Activated CD8-positive, alpha-beta memory T cell treated with anti-CD3 and anti-CD28 coated beads, Interleukin-2, amount 50 U/mL, for 24 hours (primary cell): Measurements from ENCODE around the gene RPL18.

Experiments
- DNase-seq: peaks from one replicate; pipeline ENCODE4 v3.0.0-alpha.2; 2020; ENCODE audit errors: extremely low read depth

Gene RPL18

GRCh38 chr19:48614436-48615230 lies 4.3 kb downstream of the RPL18 start, which contains the start of gene FAM83E:
FAM83E (minus strand) TSS chr19:48615076; CDS start chr19:48613372, 1,704 bp downstream.
- no peak for DNase-seq

DNA sequence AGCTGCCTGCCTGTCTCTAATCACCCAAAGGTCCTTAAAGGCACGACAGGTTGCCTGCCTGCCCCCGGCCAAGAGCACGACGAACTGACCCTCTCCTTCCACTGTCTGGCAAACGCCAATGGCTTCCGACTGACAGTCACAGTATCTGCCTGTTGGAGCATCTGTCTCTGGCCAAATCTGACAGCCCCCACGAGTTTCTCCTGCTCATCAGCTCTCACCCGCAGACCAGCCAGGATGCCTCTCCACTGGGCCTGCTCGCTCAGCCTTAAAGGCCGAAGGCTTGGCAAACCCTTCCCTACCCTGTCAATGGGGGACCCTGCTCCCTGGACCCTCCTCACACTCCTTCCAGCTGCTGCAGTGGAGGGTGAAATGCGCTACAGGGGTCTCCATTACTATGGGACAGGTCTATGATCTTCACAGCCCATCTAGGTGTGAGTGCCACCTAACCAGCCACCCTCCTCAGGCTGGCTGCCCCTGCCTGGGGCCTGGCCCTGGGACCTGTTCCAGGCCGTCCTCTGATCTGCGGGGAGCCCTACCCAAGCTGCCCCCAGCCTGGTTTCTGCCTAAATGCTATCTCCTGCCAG lies 5.0 kb downstream of the RPL18 start:
- no peak for DNase-seq

DNA sequence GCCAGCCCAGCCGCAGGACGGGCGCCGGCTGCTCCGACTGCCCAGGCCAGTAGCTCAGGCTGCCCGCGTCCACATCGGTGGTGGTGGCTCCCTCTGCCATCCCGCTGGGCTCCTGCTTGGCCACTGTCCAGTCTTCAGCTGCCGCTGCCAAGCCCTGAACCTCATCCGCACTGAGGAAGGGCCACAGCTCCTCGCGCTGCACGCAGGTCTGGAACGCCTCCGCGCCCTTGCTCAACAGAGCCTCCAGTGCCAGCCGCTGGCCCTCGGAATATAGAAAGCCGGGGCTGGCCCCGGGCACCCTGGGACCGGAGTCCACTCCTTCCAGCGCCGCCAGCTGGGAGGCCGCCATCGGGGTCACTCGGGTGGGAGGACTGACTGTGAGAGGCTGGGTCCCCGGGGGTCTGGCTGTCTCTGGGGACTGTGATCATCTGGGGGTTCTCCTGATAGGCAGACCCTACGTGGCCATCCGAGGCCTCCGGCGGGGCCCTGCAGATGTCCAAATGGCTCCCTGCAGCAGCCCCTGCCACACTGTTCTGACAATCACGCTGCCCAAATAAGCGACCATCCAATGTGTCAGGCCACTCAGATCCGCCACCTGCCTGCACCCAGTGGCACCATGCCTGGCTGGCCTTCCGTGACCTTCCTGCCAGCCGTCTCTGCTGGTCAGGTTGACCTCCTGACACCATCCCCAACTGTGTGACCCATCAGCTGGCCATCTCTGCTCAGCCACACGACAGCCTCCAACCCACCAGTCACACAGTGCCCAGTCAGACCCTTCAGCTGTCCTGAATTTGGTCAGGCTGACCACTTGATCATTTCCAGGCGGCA lies 5.7 kb downstream of the RPL18 start:
- DNase-seq, result no peak

- no peak for DNase-seq
Observed at GRCh38 chr19:48611872-48612271, 7.1 kb downstream of the RPL18 start.

DNA sequence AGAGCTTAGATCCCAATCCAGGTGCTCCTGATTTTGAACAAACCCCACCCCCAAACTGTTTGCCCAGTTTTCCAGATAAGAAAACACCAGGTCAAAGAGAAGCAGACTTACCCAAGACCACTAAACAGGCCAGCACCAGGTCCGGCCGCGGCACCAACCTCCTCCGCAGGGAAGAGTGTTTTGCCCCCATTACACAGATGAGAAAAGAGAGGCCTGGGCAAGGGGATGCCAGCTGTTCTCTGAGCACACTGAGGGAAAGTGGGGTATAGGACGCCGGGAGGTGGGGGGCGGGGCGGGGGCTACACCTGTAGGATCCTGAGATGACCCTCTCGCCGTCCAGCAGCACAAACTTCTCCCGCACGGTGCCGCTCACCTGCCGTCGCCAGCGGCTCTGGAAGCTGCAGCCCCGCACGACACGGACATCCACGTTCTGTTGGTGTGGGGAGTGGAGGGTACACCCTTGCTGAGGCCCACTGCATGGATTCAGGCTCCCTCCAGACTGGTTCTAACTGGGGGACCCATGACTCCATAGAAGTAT lies 9.3 kb downstream of the RPL18 start:
- DNase-seq, result no peak

DNA sequence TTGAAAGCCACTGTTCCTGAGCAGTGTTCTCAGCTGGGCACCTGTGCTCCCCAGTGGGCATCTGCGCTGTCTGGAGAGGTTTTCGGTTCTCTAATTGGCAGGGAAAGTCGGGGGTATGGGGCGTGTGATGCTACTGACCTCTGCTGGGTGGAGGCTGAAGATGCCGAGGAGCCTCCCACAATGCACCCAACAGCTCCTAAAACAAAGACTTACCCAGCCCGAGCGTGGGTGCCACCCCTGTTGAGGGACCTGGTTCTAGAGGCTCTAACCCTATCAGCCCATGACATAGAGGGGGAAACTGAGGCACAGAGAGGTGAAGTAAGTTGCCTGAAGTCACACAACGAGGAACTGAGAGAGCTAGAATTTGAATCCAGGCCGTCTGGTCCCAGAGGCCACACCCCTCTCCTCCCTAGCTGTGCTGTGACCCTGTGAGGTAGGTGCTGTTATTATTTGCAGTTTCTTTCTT lies 10.1 kb downstream of the RPL18 start:
- no peak for DNase-seq

DNA sequence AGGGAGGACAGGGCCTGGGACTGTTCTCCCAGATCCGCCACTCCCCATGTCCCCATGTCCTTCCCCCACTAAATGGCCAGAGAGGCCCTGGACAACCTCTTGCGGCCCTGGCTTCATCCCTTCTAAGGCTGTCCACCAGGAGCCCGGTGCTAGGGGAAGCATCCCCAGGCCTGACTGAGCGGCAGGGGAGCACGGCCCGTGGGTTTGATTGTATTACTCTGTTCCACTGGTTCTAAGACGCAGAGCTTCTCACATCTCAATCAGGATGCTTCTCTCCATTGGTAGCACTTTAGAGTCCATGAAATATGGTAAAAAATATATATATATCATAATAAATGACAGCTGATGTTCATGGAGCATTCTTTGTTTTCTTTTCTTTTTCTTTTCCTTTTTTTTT lies 11.6 kb downstream of the RPL18 start:
- no peak for DNase-seq

DNA sequence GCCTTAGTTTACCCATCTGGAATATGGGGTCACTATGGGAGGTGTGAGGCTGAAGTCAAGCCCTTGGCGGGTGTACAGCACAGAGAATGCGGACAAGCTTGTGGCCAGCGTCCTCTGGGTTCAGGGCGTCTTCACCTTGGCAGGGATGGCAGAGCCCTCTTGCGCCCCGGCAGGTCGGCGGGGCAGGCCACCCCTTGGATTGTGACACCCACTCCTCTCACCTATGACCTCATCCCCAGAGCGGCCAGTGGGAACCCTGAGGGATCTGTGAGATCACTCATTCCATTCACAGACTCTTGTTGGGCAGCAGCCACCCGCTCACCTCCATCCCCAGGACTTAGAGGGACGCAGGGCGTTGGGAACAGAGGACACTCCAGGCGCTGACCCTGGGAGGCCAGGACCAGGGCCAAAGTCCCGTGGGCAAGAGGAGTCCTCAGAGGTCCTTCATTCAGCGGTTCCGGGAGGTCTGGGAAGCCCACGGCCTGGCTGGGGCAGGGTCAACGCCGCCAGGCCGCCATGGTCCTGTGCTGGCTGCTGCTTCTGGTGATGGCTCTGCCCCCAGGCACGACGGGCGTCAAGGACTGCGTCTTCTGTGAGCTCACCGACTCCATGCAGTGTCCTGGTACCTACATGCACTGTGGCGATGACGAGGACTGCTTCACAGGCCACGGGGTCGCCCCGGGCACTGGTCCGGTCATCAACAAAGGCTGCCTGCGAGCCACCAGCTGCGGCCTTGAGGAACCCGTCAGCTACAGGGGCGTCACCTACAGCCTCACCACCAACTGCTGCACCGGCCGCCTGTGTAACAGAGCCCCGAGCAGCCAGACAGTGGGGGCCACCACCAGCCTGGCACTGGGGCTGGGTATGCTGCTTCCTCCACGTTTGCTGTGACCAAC lies 12.3 kb downstream of the RPL18 start, which contains the start of gene SPACA4:
SPACA4 (plus strand) TSS at position 280 of the 896 bp plus-strand sequence; CDS start at position 517, 237 bp downstream.
- DNase-seq, result no peak

- DNase-seq, result no peak
Observed at GRCh38 chr19:48603850-48604249, 15.1 kb downstream of the RPL18 start.

- no peak for DNase-seq
Observed at GRCh38 chr19:48603449-48603848, 15.5 kb downstream of the RPL18 start.

GRCh38 chr19:48603001-48603400 lies 16.0 kb downstream of the RPL18 start:
- DNase-seq, result no peak

GRCh38 chr19:48600679-48601417 lies 18.1 kb downstream of the RPL18 start:
- DNase-seq, result no peak

- no peak for DNase-seq
Observed at GRCh38 chr19:48598996-48599700, 19.8 kb downstream of the RPL18 start.

DNA sequence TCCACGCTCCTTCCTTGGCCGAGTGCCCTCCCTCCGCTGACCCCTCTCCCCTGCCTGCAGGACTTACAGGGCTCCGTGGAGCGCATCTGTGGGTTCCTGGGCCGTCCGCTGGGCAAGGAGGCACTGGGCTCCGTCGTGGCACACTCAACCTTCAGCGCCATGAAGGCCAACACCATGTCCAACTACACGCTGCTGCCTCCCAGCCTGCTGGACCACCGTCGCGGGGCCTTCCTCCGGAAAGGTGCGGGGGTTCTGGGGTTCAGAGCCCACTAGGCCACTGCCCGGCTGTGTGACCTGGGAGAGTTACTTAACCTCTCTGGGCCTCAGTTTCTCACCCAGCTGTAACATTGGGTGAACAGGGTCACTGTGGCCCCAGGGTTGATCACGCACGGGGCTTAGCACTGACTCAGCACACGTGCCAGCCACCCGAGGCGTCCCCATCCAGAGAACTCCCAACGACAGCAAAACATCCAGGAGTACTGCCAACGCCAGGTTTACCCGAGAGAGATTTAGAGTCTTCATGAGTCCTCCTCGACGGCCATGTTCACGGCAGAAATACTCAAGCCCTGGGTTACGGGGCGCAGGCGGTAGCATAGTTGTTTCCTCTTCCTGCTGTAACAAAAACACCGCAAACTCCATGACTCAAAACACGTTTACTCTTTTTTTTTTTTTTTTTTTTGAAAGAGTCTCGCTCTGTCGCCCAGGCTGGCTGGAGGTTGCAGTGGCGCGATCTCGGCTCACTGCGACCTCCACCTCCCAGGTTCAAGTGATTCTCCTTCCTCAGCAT lies 22.1 kb downstream of the RPL18 start:
- DNase-seq, result no peak

DNA sequence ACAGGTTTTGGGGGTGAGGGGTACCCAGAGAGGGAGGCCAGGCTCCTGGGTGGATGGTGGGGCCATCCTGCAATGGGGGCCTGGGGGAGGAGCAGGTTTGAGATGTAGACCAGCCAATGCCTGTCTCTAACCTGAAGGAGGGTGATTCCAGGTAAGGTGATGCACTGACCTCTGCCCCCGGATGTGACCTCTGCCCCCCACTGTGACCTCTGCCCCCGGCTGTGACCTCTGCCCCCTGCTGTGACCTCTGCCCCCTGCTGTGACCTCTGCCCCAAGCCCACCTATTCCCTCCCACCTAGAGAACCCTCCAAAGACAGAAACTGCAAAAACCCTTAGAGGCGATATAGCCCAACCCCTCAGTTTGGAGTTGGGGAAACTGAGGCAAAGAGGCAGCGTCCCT lies 22.7 kb downstream of the RPL18 start:
- no peak for DNase-seq

GRCh38 chr19:48595833-48596232 lies 23.1 kb downstream of the RPL18 start:
- DNase-seq, result no peak

- no peak for DNase-seq
Observed at GRCh38 chr19:48595171-48595570, 23.8 kb downstream of the RPL18 start.

DNA sequence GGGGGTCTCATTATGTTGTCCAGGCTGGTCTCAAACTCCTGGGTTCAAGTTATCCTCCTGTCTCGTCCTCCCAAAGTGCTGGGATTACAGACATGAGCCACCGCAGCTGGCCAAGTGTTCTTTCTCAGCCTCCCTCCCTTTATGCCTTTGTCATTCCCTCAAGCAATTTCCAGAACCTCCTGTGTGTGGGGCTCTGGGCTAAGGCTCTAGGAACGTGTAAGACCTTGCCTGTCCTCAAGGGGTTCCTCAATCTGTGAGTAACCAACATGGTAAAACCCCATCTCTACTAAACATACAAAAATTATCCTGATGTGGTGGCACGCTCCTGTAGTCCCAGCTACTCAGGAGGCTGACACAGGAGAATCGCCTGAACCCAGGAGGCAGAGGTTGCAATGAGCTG lies 28.0 kb downstream of the RPL18 start:
- DNase-seq, result no peak
